GM23338 (cell line): ENCODE measurements around the gene MRPL34. TPM values are rescaled to one million over a fixed set of nuclear protein-coding genes. Genes with fewer than 3 reads are reported as not detected.

ENCODE experiments used
- ATAC-seq: fragments of 200-7000 bp; cut with Tn5 transposase; 3 replicates; pipeline ENCODE4 v1.9.1; 2020
- DNase-seq: peaks from one replicate; pipeline ENCODE4 v3.0.0-alpha.2; 2015; ENCODE audit warnings: low spot score
- H2AFZ ChIP-seq: fragments of 200-600 bp; sonication (generic); 2 replicates; pipeline ENCODE4 v1.8.0; 2016; ENCODE audit warnings: antibody characterized with exemption, mild to moderate bottlenecking, moderate library complexity
- H3F3A ChIP-seq: fragments of 200-600 bp; sonication (generic); replicated peaks from 2 replicates; pipeline ENCODE4 v1.8.0; 2017; ENCODE audit warnings: antibody characterized with exemption, mixed run types, low read depth
- H3K27ac ChIP-seq: fragments of 200-600 bp; sonication (generic); 2 replicates; pipeline ENCODE4 v1.6.1; 2016; ENCODE audit warnings: low read depth
- H3K27me3 ChIP-seq: fragments of 200-600 bp; sonication (generic); 2 replicates; pipeline ENCODE4 v1.8.0; 2016; ENCODE audit warnings: mild to moderate bottlenecking, mixed run types, moderate library complexity; ENCODE audit not compliant: insufficient read depth
- H3K36me3 ChIP-seq: fragments of 200-600 bp; sonication (generic); 2 replicates; pipeline ENCODE4 v1.8.0; 2016; ENCODE audit warnings: mild to moderate bottlenecking; ENCODE audit not compliant: insufficient read depth
- H3K4me1 ChIP-seq: fragments of 200-600 bp; sonication (generic); 2 replicates; pipeline ENCODE4 v1.8.0; 2016; ENCODE audit warnings: mild to moderate bottlenecking, moderate library complexity; ENCODE audit not compliant: insufficient read depth
- H3K4me2 ChIP-seq: fragments of 200-600 bp; sonication (generic); 2 replicates; pipeline ENCODE4 v1.7.1; 2017; ENCODE audit warnings: mixed run types
- H3K4me3 ChIP-seq: fragments of 200-600 bp; sonication (generic); 2 replicates; pipeline ENCODE4 v1.6.1; 2016; ENCODE audit warnings: mixed run types
- H3K79me2 ChIP-seq: fragments of 200-600 bp; sonication (generic); replicated peaks from 2 replicates; pipeline ENCODE4 v1.8.0; 2017; ENCODE audit warnings: mild to moderate bottlenecking; ENCODE audit not compliant: insufficient read depth
- H3K9me2 ChIP-seq: fragments of 200-600 bp; sonication (generic); 2 replicates; pipeline ENCODE4 v1.8.0; 2017; ENCODE audit not compliant: insufficient read depth
- H4K20me1 ChIP-seq: fragments of 200-600 bp; sonication (generic); replicated peaks from 2 replicates; pipeline ENCODE4 v1.8.0; 2017; ENCODE audit warnings: mild to moderate bottlenecking; ENCODE audit not compliant: insufficient read depth
- H3K27ac Mint-ChIP-seq: 2 replicates; pipeline ENCODE4 v1.8.0; 2020; ENCODE audit warnings: inconsistent platforms, mild to moderate bottlenecking, moderate library complexity, mixed read lengths
- H3K27me3 Mint-ChIP-seq: 3 replicates; pipeline ENCODE4 v1.8.0; 2022; ENCODE audit warnings: low read depth, mild to moderate bottlenecking, moderate library complexity, mixed read lengths, inconsistent platforms; ENCODE audit not compliant: insufficient read depth, poor library complexity
- H3K36me3 Mint-ChIP-seq: 3 replicates; pipeline ENCODE4 v1.8.0; 2021; ENCODE audit warnings: low read depth, mild to moderate bottlenecking, inconsistent platforms, moderate library complexity, mixed read lengths
- H3K4me1 Mint-ChIP-seq: 3 replicates; pipeline ENCODE4 v1.8.0; 2020; ENCODE audit warnings: mild to moderate bottlenecking, inconsistent platforms, mixed read lengths
- H3K4me3 Mint-ChIP-seq: 3 replicates; pipeline ENCODE4 v1.8.0; 2021; ENCODE audit warnings: moderate library complexity, mild to moderate bottlenecking, inconsistent platforms, mixed read lengths
- H3K9me3 Mint-ChIP-seq: 3 replicates; pipeline ENCODE4 v1.8.0; 2020; ENCODE audit warnings: moderate library complexity, mild to moderate bottlenecking, inconsistent platforms, mixed read lengths
- CREB1 ChIP-seq: fragments of 250-450 bp; sonication (Bioruptor Pico); IDR thresholded peaks from 2 replicates; pipeline ENCODE4 v1.5.0; 2020; ENCODE audit warnings: low read depth, mild to moderate bottlenecking, moderate library complexity
- EZH2 ChIP-seq: fragments of 200-600 bp; sonication (generic); IDR thresholded peaks from one replicate; pipeline ENCODE4 v1.8.0; 2017; ENCODE audit warnings: antibody characterized with exemption, mild to moderate bottlenecking, low read depth; ENCODE audit not compliant: unreplicated experiment
- EZH2phosphoT487 ChIP-seq: fragments of 200-600 bp; sonication (generic); IDR thresholded peaks from one replicate; pipeline ENCODE4 v1.8.1; 2018; ENCODE audit warnings: antibody characterized with exemption; ENCODE audit not compliant: unreplicated experiment
- JUNB ChIP-seq: IDR thresholded peaks from one replicate; pipeline ENCODE4 v1.6.1; 2016; ENCODE audit warnings: antibody characterized with exemption; ENCODE audit not compliant: unreplicated experiment
- NANOG ChIP-seq: IDR thresholded peaks from 2 replicates; pipeline ENCODE4 v1.6.1; 2016; ENCODE audit warnings: antibody characterized with exemption, borderline replicate concordance
- POLR2AphosphoS5 ChIP-seq: IDR thresholded peaks from 2 replicates; pipeline ENCODE4 v1.6.1; 2016; ENCODE audit warnings: antibody characterized with exemption, low read depth
- ZNF114 ChIP-seq: fragments of 250-450 bp; sonication (Bioruptor Pico); IDR thresholded peaks from 2 replicates; pipeline ENCODE4 v1.5.0; 2020; ENCODE audit warnings: mild to moderate bottlenecking, moderate library complexity
- ZNF331 ChIP-seq: fragments of 250-450 bp; sonication (Bioruptor Pico); IDR thresholded peaks from 2 replicates; pipeline ENCODE4 v1.5.0; 2020; ENCODE audit warnings: low read depth, mild to moderate bottlenecking, moderate library complexity
- polyA plus RNA-seq: library from polyadenylated mRNA; unstranded; fragments of >200 nt; fragmentation: Nextera tagmentation; extraction: Ambion mirVana; gene quantifications from 2 replicates; pipeline ENCODE4 v1.2.1, GENCODE V29; 2016
- total RNA-seq: library from RNA; depleted of rRNA; stranded (reverse); fragments of >200 nt; shearing (Covaris generic); gene quantifications from 2 replicates; pipeline ENCODE4 v1.2.3, GENCODE V29; 2014
- TF ChIP-seq, protein P1 (sequence below): fragments of 250-450 bp; sonication (Bioruptor Pico); IDR thresholded peaks from 2 replicates; pipeline ENCODE4 v1.5.0; 2020; ENCODE audit warnings: mild to moderate bottlenecking, moderate library complexity
- TF ChIP-seq, protein P2 (sequence below): IDR thresholded peaks from one replicate; pipeline ENCODE4 v1.6.1; 2018; ENCODE audit warnings: antibody characterized with exemption; ENCODE audit not compliant: unreplicated experiment
- TF ChIP-seq, protein P3 (sequence below): IDR thresholded peaks from 2 replicates; pipeline ENCODE4 v1.6.1; 2016; ENCODE audit warnings: antibody characterized with exemption

MRPL34 gene
- total and polyA plus RNA-seq, 2 experiments from 2014 or later, result 59.9 to 266 TPM

DNA sequence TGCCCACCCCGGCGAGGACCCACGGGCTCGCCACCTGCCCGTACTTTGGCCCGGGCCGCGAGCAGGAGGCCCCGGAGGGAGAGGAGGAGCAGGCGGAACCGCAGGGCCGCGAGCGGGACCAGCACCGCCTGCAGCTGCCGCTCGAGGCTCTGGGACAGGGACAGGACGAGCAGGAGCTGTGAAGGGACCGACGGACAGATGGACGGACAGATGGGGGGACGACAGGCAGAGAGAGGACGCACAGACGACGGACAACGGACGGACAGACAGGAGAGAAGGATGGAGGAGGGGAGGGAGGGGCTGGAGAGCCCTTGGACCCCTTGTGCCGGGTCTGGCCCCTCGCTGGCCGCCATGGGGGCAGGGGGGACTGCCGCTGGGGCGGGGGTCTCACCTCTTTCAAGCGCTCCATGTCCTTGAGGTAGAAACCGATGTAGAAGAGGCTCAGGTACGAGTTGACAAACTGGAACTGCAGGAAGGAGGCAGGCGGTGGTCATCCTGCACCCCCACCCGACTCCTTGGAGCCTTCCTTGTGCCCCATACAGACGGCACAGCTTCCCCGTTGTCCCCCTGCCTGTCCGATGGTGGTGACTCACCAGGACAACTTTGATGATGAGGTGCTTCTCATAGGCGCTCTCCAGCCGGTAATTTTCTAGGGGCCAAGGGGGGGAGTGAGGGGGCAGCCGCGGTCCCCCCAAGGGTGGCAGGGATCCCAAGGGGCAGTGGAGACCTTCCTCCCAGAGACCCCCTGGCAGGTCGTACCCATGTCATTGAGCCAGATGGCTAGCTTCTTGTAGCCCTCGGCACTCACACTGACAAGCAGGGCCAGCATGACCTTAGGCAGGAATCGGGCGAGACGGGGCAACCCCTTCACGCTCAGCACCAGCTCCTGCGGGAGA is 23.9 kb downstream of the MRPL34 start:
- peaks cover 29% of the 10 kb centered on the region for H3F3A ChIP-seq
- TF ChIP-seq, protein P1, sequence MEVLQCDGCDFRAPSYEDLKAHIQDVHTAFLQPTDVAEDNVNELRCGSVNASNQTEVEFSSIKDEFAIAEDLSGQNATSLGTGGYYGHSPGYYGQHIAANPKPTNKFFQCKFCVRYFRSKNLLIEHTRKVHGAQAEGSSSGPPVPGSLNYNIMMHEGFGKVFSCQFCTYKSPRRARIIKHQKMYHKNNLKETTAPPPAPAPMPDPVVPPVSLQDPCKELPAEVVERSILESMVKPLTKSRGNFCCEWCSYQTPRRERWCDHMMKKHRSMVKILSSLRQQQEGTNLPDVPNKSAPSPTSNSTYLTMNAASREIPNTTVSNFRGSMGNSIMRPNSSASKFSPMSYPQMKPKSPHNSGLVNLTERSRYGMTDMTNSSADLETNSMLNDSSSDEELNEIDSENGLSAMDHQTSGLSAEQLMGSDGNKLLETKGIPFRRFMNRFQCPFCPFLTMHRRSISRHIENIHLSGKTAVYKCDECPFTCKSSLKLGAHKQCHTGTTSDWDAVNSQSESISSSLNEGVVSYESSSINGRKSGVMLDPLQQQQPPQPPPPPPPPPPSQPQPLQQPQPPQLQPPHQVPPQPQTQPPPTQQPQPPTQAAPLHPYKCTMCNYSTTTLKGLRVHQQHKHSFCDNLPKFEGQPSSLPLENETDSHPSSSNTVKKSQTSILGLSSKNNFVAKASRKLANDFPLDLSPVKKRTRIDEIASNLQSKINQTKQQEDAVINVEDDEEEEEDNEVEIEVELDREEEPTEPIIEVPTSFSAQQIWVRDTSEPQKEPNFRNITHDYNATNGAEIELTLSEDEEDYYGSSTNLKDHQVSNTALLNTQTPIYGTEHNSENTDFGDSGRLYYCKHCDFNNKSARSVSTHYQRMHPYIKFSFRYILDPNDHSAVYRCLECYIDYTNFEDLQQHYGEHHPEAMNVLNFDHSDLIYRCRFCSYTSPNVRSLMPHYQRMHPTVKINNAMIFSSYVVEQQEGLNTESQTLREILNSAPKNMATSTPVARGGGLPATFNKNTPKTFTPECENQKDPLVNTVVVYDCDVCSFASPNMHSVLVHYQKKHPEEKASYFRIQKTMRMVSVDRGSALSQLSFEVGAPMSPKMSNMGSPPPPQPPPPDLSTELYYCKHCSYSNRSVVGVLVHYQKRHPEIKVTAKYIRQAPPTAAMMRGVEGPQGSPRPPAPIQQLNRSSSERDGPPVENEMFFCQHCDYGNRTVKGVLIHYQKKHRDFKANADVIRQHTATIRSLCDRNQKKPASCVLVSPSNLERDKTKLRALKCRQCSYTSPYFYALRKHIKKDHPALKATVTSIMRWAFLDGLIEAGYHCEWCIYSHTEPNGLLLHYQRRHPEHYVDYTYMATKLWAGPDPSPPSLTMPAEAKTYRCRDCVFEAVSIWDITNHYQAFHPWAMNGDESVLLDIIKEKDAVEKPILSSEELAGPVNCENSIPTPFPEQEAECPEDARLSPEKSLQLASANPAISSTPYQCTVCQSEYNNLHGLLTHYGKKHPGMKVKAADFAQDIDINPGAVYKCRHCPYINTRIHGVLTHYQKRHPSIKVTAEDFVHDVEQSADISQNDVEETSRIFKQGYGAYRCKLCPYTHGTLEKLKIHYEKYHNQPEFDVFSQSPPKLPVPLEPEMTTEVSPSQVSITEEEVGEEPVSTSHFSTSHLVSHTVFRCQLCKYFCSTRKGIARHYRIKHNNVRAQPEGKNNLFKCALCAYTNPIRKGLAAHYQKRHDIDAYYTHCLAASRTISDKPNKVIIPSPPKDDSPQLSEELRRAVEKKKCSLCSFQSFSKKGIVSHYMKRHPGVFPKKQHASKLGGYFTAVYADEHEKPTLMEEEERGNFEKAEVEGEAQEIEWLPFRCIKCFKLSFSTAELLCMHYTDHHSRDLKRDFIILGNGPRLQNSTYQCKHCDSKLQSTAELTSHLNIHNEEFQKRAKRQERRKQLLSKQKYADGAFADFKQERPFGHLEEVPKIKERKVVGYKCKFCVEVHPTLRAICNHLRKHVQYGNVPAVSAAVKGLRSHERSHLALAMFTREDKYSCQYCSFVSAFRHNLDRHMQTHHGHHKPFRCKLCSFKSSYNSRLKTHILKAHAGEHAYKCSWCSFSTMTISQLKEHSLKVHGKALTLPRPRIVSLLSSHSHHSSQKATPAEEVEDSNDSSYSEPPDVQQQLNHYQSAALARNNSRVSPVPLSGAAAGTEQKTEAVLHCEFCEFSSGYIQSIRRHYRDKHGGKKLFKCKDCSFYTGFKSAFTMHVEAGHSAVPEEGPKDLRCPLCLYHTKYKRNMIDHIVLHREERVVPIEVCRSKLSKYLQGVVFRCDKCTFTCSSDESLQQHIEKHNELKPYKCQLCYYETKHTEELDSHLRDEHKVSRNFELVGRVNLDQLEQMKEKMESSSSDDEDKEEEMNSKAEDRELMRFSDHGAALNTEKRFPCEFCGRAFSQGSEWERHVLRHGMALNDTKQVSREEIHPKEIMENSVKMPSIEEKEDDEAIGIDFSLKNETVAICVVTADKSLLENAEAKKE (CRISPR knock-in tag), result no peak
- TF ChIP-seq, protein P2, sequence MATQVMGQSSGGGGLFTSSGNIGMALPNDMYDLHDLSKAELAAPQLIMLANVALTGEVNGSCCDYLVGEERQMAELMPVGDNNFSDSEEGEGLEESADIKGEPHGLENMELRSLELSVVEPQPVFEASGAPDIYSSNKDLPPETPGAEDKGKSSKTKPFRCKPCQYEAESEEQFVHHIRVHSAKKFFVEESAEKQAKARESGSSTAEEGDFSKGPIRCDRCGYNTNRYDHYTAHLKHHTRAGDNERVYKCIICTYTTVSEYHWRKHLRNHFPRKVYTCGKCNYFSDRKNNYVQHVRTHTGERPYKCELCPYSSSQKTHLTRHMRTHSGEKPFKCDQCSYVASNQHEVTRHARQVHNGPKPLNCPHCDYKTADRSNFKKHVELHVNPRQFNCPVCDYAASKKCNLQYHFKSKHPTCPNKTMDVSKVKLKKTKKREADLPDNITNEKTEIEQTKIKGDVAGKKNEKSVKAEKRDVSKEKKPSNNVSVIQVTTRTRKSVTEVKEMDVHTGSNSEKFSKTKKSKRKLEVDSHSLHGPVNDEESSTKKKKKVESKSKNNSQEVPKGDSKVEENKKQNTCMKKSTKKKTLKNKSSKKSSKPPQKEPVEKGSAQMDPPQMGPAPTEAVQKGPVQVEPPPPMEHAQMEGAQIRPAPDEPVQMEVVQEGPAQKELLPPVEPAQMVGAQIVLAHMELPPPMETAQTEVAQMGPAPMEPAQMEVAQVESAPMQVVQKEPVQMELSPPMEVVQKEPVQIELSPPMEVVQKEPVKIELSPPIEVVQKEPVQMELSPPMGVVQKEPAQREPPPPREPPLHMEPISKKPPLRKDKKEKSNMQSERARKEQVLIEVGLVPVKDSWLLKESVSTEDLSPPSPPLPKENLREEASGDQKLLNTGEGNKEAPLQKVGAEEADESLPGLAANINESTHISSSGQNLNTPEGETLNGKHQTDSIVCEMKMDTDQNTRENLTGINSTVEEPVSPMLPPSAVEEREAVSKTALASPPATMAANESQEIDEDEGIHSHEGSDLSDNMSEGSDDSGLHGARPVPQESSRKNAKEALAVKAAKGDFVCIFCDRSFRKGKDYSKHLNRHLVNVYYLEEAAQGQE, result no peak
- no peak for TF ChIP-seq EZH2phosphoT487
- TF ChIP-seq EZH2, result no peak
- no peak for TF ChIP-seq ZNF331 (CRISPR knock-in tag)
- TF ChIP-seq CREB1 (CRISPR knock-in tag), result no peak
- TF ChIP-seq, protein P3, sequence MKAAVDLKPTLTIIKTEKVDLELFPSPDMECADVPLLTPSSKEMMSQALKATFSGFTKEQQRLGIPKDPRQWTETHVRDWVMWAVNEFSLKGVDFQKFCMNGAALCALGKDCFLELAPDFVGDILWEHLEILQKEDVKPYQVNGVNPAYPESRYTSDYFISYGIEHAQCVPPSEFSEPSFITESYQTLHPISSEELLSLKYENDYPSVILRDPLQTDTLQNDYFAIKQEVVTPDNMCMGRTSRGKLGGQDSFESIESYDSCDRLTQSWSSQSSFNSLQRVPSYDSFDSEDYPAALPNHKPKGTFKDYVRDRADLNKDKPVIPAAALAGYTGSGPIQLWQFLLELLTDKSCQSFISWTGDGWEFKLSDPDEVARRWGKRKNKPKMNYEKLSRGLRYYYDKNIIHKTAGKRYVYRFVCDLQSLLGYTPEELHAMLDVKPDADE, result no peak
- no peak for TF ChIP-seq ZNF114
- no peak for TF ChIP-seq POLR2AphosphoS5
- no peak for TF ChIP-seq NANOG
- no peak for TF ChIP-seq JUNB
- H2AFZ ChIP-seq, result no peak overlapping the region
- H3K27me3 ChIP-seq, result peaks cover 9% of the 10 kb centered on the region; the same call in 1 of the 2 replicates
- no peak overlapping the region for H3K27ac ChIP-seq
- no peaks in the 10 kb centered on the region for H3K9me2 ChIP-seq
- no peaks in the 10 kb centered on the region for H3K36me3 ChIP-seq
- H3K4me3 ChIP-seq, result peak overlapping the region; percentile 90
- peak overlapping the region; percentile 93 for H3K4me2 ChIP-seq
- ATAC-seq (no peak), DNase-seq (no peak)
- Mint-ChIP-seq H3K27me3 (peaks cover 16% of the 10 kb centered on the region), H3K36me3 (peaks cover 24% of the 10 kb centered on the region), H3K4me3 (peak overlapping the region; percentile 60), H3K27ac (no peak overlapping the region), H3K4me1 (peaks cover 24% of the 10 kb centered on the region), H3K9me3 (peaks cover 2% of the 10 kb centered on the region; the same call in 2 of the 3 replicates)
- no peaks in the 10 kb centered on the region for H3K79me2 ChIP-seq
- peaks cover 16% of the 10 kb centered on the region for H3K4me1 ChIP-seq
- no peaks in the 10 kb centered on the region for H4K20me1 ChIP-seq
